ENCODE results near the gene RHBDL1.
"Not testable (repeated sequence)": the region's sequence is repeated elsewhere in the genome, so short reads cannot be mapped to it uniquely, and the experiment has no call there.

RHBDL1 gene

GRCh38 chr16:711548-712320 is 36.3 kb downstream of the RHBDL1 start (continued):
- TF ChIP-seq, protein P1, sequence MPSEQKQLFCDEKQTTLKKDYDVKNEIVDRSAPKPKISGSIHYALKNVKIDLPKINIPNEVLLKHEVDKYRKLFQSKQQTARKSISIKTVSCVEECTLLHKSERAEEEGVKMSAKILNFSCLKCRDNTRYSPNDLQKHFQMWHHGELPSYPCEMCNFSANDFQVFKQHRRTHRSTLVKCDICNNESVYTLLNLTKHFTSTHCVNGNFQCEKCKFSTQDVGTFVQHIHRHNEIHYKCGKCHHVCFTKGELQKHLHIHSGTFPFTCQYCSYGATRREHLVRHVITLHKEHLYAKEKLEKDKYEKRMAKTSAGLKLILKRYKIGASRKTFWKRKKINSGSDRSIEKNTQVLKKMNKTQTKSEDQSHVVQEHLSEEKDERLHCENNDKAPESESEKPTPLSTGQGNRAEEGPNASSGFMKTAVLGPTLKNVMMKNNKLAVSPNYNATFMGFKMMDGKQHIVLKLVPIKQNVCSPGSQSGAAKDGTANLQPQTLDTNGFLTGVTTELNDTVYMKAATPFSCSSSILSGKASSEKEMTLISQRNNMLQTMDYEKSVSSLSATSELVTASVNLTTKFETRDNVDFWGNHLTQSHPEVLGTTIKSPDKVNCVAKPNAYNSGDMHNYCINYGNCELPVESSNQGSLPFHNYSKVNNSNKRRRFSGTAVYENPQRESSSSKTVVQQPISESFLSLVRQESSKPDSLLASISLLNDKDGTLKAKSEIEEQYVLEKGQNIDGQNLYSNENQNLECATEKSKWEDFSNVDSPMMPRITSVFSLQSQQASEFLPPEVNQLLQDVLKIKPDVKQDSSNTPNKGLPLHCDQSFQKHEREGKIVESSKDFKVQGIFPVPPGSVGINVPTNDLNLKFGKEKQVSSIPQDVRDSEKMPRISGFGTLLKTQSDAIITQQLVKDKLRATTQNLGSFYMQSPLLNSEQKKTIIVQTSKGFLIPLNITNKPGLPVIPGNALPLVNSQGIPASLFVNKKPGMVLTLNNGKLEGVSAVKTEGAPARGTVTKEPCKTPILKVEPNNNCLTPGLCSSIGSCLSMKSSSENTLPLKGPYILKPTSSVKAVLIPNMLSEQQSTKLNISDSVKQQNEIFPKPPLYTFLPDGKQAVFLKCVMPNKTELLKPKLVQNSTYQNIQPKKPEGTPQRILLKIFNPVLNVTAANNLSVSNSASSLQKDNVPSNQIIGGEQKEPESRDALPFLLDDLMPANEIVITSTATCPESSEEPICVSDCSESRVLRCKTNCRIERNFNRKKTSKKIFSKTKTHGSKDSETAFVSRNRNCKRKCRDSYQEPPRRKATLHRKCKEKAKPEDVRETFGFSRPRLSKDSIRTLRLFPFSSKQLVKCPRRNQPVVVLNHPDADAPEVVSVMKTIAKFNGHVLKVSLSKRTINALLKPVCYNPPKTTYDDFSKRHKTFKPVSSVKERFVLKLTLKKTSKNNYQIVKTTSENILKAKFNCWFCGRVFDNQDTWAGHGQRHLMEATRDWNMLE (tag by site-specific recombination; conservative IDR thresholded peaks at IDR 0.05; ENCODE audit: low read depth) = no peak
- no peak for TF ChIP-seq ZFP3 (tag by site-specific recombination; IDR thresholded peaks at IDR 0.05; ENCODE audit: low read depth)
- TF ChIP-seq ZNF571 (tag by site-specific recombination; IDR thresholded peaks at IDR 0.05) = no peak
- TF ChIP-seq ZNF747 (tag by site-specific recombination; IDR thresholded peaks at IDR 0.05) = no peak
- TF ChIP-seq, protein P2, sequence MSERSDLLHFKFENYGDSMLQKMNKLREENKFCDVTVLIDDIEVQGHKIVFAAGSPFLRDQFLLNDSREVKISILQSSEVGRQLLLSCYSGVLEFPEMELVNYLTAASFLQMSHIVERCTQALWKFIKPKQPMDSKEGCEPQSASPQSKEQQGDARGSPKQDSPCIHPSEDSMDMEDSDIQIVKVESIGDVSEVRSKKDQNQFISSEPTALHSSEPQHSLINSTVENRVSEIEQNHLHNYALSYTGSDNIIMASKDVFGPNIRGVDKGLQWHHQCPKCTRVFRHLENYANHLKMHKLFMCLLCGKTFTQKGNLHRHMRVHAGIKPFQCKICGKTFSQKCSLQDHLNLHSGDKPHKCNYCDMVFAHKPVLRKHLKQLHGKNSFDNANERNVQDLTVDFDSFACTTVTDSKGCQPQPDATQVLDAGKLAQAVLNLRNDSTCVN (tag by site-specific recombination; optimal IDR thresholded peaks at IDR 0.05) = peak; percentile 15
- no peak for TF ChIP-seq MZF1 (tag by site-specific recombination; IDR thresholded peaks at IDR 0.05; ENCODE audit: borderline replicate concordance)
- no peak for TF ChIP-seq ZNF626 (tag by site-specific recombination; IDR thresholded peaks at IDR 0.05)
- no peak for TF ChIP-seq ZBTB49 (tag by site-specific recombination; IDR thresholded peaks at IDR 0.05; ENCODE audit: low read depth)
- TF ChIP-seq ZNF302 (tag by site-specific recombination; IDR thresholded peaks at IDR 0.05; ENCODE audit: low read depth) = no peak
- TF ChIP-seq ZNF211 (tag by site-specific recombination; IDR thresholded peaks at IDR 0.05; ENCODE audit: low read depth) = no peak
- peak; percentile 45; the same call in 1 of the 2 replicates for TF ChIP-seq KLF17 (tag by site-specific recombination; IDR thresholded peaks at IDR 0.05)
- TF ChIP-seq ZNF2 (tag by site-specific recombination; IDR thresholded peaks at IDR 0.05) = 0 out of 2 replicates have a peak, but pooled peaks have one; percentile 43
- TF ChIP-seq ZXDB (tag by site-specific recombination; IDR thresholded peaks at IDR 0.05) = no peak

DNA sequence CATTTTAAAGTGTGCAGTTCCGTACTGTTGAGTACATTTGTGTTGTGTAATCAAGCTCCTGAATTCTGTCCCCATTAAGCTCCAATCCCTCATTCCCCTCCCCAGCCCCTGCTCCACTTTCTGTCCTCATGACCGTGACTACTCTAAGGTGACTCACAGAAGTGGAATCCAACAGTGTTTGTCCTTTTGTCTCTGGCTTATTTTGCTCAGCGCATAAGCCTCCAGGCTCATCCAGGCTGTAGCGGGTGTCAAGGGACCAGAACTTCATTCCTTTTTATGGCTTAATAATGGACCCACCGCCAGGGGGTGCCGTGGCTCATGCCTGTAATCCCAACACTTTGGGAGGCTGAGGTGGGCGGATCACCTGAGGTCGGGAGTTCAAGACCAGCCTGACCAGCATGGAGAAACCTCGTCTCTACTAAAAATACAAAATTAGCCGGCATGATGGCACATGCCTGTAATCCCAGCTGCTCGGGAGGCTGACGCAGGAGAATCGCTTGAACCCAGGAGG is 37.3 kb downstream of the RHBDL1 start:
- H3K4me3 ChIP-seq (ENCODE audit: low read depth, low read length); H3K36me3 ChIP-seq (ENCODE audit: control insufficient read depth in 2 of 2, insufficient read depth in 1 of 2, low read length in 2 of 2); H3K27ac ChIP-seq (ENCODE audit: extremely low read depth, low read depth, low read length); H3K9me3 ChIP-seq (ENCODE audit: control insufficient read depth, insufficient read depth, low read depth, low read length): not testable (repeated sequence)
- CTCF ChIA-PET = interaction anchor here (0.6 to 5.7 kb wide), 27 partner anchors 7 to 646 kb away, joined by 3 to 119 read pairs (median 5); partner anchors contain the start of genes ANTKMT, CCDC78, CHTF18 and CIAO3
- H3K4me1 ChIP-seq (ENCODE audit: control insufficient read depth, insufficient read depth, low read length) = peaks cover 11% of the 10 kb centered on the region
- POLR2A ChIA-PET = interaction anchor here (0.6 to 2.5 kb wide), 7 partner anchors 8 to 92 kb away, joined by 3 to 12 read pairs (median 3); partner anchors contain the start of genes ANTKMT, CHTF18, CIAO3 and RPUSD1
- TF ChIP-seq KLF1 (tag by site-specific recombination; IDR thresholded peaks at IDR 0.05) = peak; percentile 67; the same call in 1 of the 2 replicates
- peak; percentile 80 for TF ChIP-seq ZNF629 (tag by site-specific recombination; IDR thresholded peaks at IDR 0.05)
- TF ChIP-seq ZNF391 (tag by site-specific recombination; IDR thresholded peaks at IDR 0.05; ENCODE audit: borderline replicate concordance, low read depth) = 0 out of 2 replicates have a peak, but pooled peaks have one; percentile 57
- 0 out of 2 replicates have a peak, but pooled peaks have one; percentile 10 for TF ChIP-seq ZBTB1 (tag by site-specific recombination; IDR thresholded peaks at IDR 0.05)
- TF ChIP-seq ZNF692 (tag by site-specific recombination; IDR thresholded peaks at IDR 0.05) = 0 out of 2 replicates have a peak, but pooled peaks have one; percentile 5
- peak; percentile 29; the same call in 1 of the 2 replicates for TF ChIP-seq OSR2 (tag by site-specific recombination; IDR thresholded peaks at IDR 0.05)
- TF ChIP-seq ZNF2 (tag by site-specific recombination; IDR thresholded peaks at IDR 0.05) = peak; percentile 97
- peak; percentile 86 for TF ChIP-seq EGR2 (tag by site-specific recombination; IDR thresholded peaks at IDR 0.05; ENCODE audit: low read depth)
- 0 out of 2 replicates have a peak, but pooled peaks have one; percentile 19 for TF ChIP-seq ZBTB21 (tag by site-specific recombination; IDR thresholded peaks at IDR 0.05)
- peak; percentile 49; the same call in 1 of the 2 replicates for TF ChIP-seq ZNF146 (tag by site-specific recombination; IDR thresholded peaks at IDR 0.05)
- peak; percentile 87 for TF ChIP-seq ZBTB8A (tag by site-specific recombination; IDR thresholded peaks at IDR 0.05)
- TF ChIP-seq GLIS1 (tag by site-specific recombination; IDR thresholded peaks at IDR 0.05) = peak; percentile 48; the same call in 1 of the 2 replicates
